Fibroblast of lung (primary cell): Measurements from ENCODE around the gene C1orf122.

Source experiments
- EZH2 ChIP-seq: IDR thresholded peaks from 2 replicates; pipeline ENCODE4 v1.5.1; 2012; ENCODE audit warnings: low read length, control low read depth, mild to moderate bottlenecking; ENCODE audit errors: missing control alignments
- TF ChIP-seq, protein P1 (sequence below), 2 donors: IDR thresholded peaks in 1 of 2; conservative IDR thresholded peaks in 1 of 2; 1 replicate in 1 of 2; 2 replicates in 1 of 2; pipeline ENCODE4 v1.5.1; 2011 to 2012; ENCODE audit warnings: low read length in 2 of 2, control low read depth in 1 of 2, inconsistent platforms in 1 of 2, low read depth in 1 of 2, mild to moderate bottlenecking in 1 of 2

- TF ChIP-seq, protein P1, sequence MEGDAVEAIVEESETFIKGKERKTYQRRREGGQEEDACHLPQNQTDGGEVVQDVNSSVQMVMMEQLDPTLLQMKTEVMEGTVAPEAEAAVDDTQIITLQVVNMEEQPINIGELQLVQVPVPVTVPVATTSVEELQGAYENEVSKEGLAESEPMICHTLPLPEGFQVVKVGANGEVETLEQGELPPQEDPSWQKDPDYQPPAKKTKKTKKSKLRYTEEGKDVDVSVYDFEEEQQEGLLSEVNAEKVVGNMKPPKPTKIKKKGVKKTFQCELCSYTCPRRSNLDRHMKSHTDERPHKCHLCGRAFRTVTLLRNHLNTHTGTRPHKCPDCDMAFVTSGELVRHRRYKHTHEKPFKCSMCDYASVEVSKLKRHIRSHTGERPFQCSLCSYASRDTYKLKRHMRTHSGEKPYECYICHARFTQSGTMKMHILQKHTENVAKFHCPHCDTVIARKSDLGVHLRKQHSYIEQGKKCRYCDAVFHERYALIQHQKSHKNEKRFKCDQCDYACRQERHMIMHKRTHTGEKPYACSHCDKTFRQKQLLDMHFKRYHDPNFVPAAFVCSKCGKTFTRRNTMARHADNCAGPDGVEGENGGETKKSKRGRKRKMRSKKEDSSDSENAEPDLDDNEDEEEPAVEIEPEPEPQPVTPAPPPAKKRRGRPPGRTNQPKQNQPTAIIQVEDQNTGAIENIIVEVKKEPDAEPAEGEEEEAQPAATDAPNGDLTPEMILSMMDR (conservative IDR thresholded peaks at IDR 0.05 in 1 of 2, IDR thresholded peaks at IDR 0.05 in 1 of 2; ENCODE audit: low read depth in 1 of 2, low read length in 2 of 2), result no peak
- TF ChIP-seq EZH2, result no peak
Observed at GRCh38 chr1:37824001-37824400, 16.4 kb downstream of the C1orf122 start.
